K562 (cell line): ENCODE measurements around the gene LRP1B. TPM values are rescaled to one million over a fixed set of nuclear protein-coding genes. Genes with fewer than 3 reads are reported as not detected.

Experiments
- ATAC-seq: fragments of 200-7000 bp; cut with Tn5 transposase; 3 replicates; pipeline ENCODE4 v1.9.1; 2020; ENCODE audit warnings: moderate library complexity
- BruUV-seq: library from RNA; stranded (reverse); fragments of 400-500 nt; replicated peaks from 2 replicates; lab custom pipeline; 2021; lab: Mats Ljungman, UMichigan
- CTCF ChIA-PET: fragments of 300-600 bp; formaldehyde crosslinking; extraction: SDS; loops from one replicate; lab custom pipeline; 2021; ENCODE audit warnings: low intra/inter-chr PET ratio; lab: Yijun Ruan, JAX
- POLR2A ChIA-PET: fragments of 300-600, 350-650 bp; sonication (Branson Sonifier 250); formaldehyde crosslinking; extraction: SDS; loops from one replicate; lab custom pipeline; 2021; ENCODE audit warnings: antibody characterized with exemption, inconsistent platforms; lab: Yijun Ruan, JAX
- DNase-seq, 4 experiments: peaks; one replicate each; pipeline versions ENCODE4 v3.0.0 to v3.0.0-alpha.2; 2011 to 2018; ENCODE audit warnings: low spot score in 3 of 4, mixed read lengths in 3 of 4; ENCODE audit errors: extremely low read depth in 1 of 4
- FAIRE-seq: peaks from 2 replicates; lab custom pipeline; 2011; peaks lifted over from hg19 to GRCh38; lab: Jason Lieb, UNC
- H2AFZ ChIP-seq: 2 replicates; pipeline ENCODE4 v1.6.0; 2011; ENCODE audit warnings: low read depth, low read length, control low read depth, inconsistent platforms
- H3K27ac ChIP-seq: fragments of 200-600 bp; 3 replicates; pipeline ENCODE4 v1.8.0; 2011; ENCODE audit warnings: low read depth, mild to moderate bottlenecking, control low read depth, inconsistent platforms, low read length, moderate library complexity, mixed read lengths; ENCODE audit errors: extremely low read depth
- H3K27me3 ChIP-seq, 2 experiments: fragments of 300-600 bp in 1 of 2; 2 replicates in 1 of 2; 3 replicates in 1 of 2; pipeline versions ENCODE4 v1.6.0 to v1.8.0; 2011; ENCODE audit warnings: inconsistent platforms in 2 of 2, low read length in 2 of 2, mild to moderate bottlenecking in 1 of 2, mixed read lengths in 1 of 2, moderate library complexity in 1 of 2; ENCODE audit not compliant: control insufficient read depth in 2 of 2, insufficient read depth in 2 of 2
- H3K36me3 ChIP-seq: fragments of 300-600 bp; 3 replicates; pipeline ENCODE4 v1.8.0; 2011; ENCODE audit warnings: mild to moderate bottlenecking, low read length, inconsistent platforms; ENCODE audit not compliant: control insufficient read depth, insufficient read depth
- H3K4me1 ChIP-seq, 2 experiments: fragments of 200-600 bp in 1 of 2; replicated peaks in 1 of 2; 2 replicates in 1 of 2; 3 replicates in 1 of 2; pipeline versions ENCODE4 v1.5.1 to v1.8.0; 2011; ENCODE audit warnings: inconsistent platforms in 2 of 2, low read length in 2 of 2, mild to moderate bottlenecking in 1 of 2, mixed read lengths in 1 of 2, moderate library complexity in 1 of 2; ENCODE audit not compliant: control insufficient read depth in 2 of 2, insufficient read depth in 2 of 2
- H3K4me2 ChIP-seq: 2 replicates; pipeline ENCODE4 v1.6.1; 2011; ENCODE audit warnings: low read length, control low read depth, inconsistent platforms, mixed read lengths; ENCODE audit not compliant: insufficient read depth
- H3K4me3 ChIP-seq: fragments of 200-600 bp; sonication (generic), shearing (Covaris generic); 2 replicates; pipeline ENCODE4 v1.5.1; 2016; ENCODE audit warnings: control low read depth, inconsistent platforms
- H3K79me2 ChIP-seq: fragments of 200-600 bp; 3 replicates; pipeline ENCODE4 v1.8.0; 2011; ENCODE audit warnings: low read length, inconsistent platforms; ENCODE audit not compliant: control insufficient read depth, insufficient read depth
- H3K9ac ChIP-seq, 2 experiments: 2 replicates each; pipeline versions ENCODE4 v1.6.0 to v1.6.1; 2011; ENCODE audit warnings: low read depth in 2 of 2, low read length in 2 of 2, control low read depth in 1 of 2, inconsistent platforms in 1 of 2, mild to moderate bottlenecking in 1 of 2, mixed read lengths in 1 of 2; ENCODE audit not compliant: insufficient read depth in 1 of 2
- H3K9me1 ChIP-seq: one replicate; pipeline ENCODE4 v1.6.0; 2011; ENCODE audit warnings: inconsistent platforms, mild to moderate bottlenecking, low read length, moderate library complexity; ENCODE audit not compliant: control insufficient read depth, insufficient read depth
- H3K9me3 ChIP-seq: replicated peaks from 2 replicates; pipeline ENCODE4 v1.5.1; 2011; ENCODE audit warnings: low read depth, low read length, inconsistent platforms; ENCODE audit not compliant: control insufficient read depth, insufficient read depth
- H4K20me1 ChIP-seq: replicated peaks from 2 replicates; pipeline ENCODE4 v1.6.1; 2011; ENCODE audit warnings: low read length, inconsistent platforms, mixed read lengths; ENCODE audit not compliant: control insufficient read depth, insufficient read depth
- BRD9 ChIP-seq: fragments of 450-650 bp; IDR thresholded peaks from 2 replicates; pipeline ENCODE4 v1.6.1; 2018; ENCODE audit warnings: low read depth; ENCODE audit not compliant: partially characterized antibody
- CBFA2T2 ChIP-seq: fragments of 450-650 bp; conservative IDR thresholded peaks from 2 replicates; pipeline ENCODE4 v1.6.1; 2017; ENCODE audit warnings: mild to moderate bottlenecking
- HDAC8 ChIP-seq: fragments of 450-650 bp; IDR thresholded peaks from 2 replicates; pipeline ENCODE4 v1.6.1; 2016; ENCODE audit warnings: mild to moderate bottlenecking, missing genetic modification characterization, moderate library complexity, missing compliant biosample characterization
- HDGF ChIP-seq: fragments of 450-650 bp; IDR thresholded peaks from 2 replicates; pipeline ENCODE4 v1.6.1; 2016
- WGBS: fragments of 100-300 bp; shearing (Covaris generic); methylation state at CpG from one replicate; pipeline ENCODE4 v1.1.6; 2016; ENCODE audit warnings: low coverage, mixed read lengths; ENCODE audit not compliant: insufficient coverage; ENCODE audit errors: missing lambda C conversion rate; 5-methylcytosine and 5-hydroxymethylcytosine counted together
- in situ Hi-C: fragments of 300-500 bp; cut with MboI; formaldehyde crosslinking; loops from 4 replicates; pipeline ENCODE4 v1.15.0; 2018; ENCODE audit warnings: inconsistent platforms, mixed read lengths
- intact Hi-C: fragments of 100-400 bp; cut with micrococcal nuclease; formaldehyde crosslinking; loops from 2 replicates; pipeline ENCODE4 v1.14.2; 2022
- polyA plus RNA-seq, 8 experiments: library from polyadenylated mRNA; depleted of rRNA in 4 of 8; stranded (reverse) in 5 of 8; unstranded in 3 of 8; fragments of >200 nt; fragmentation: Nextera tagmentation in 2 of 8; fragmentation: Illumina TruSeq in 1 of 8; extraction: Ambion mirVana in 2 of 8; extraction: Trizol in 1 of 8; gene quantifications; 2 replicates each; pipeline versions ENCODE4 v1.2.1 to v1.2.3, GENCODE V29; 2011 to 2014; ENCODE audit warnings: inconsistent platforms in 1 of 8, missing spikeins in 1 of 8
- total RNA-seq, 7 experiments: library from RNA; depleted of rRNA in 6 of 7; stranded (reverse); fragments of >200 nt in 6 of 7; fragmentation: Illumina TruSeq in 2 of 7; extraction: Trizol in 2 of 7; gene quantifications; 2 replicates each; pipeline versions ENCODE4 v1.2.1 to v1.2.3, GENCODE V29; 2011 to 2021; ENCODE audit warnings: low replicate concordance in 1 of 7
- TF ChIP-seq, protein P1 (sequence below): fragments of 450-650 bp; formaldehyde crosslinking; IDR thresholded peaks from 2 replicates; pipeline ENCODE4 v1.4.0; 2022; ENCODE audit warnings: missing genetic modification characterization
- TF ChIP-seq, protein P2 (sequence below): fragments of 200-800 bp; sonication (Bioruptor generic); IDR thresholded peaks from 2 replicates; pipeline ENCODE4 v1.6.1; 2016; ENCODE audit warnings: missing genetic modification characterization, missing compliant biosample characterization

LRP1B gene
- total and polyA plus RNA-seq, 9 of the 15 experiments (the other 6 are each of a cell fraction or from before 2014, with no cell fraction given), result not detected

DNA sequence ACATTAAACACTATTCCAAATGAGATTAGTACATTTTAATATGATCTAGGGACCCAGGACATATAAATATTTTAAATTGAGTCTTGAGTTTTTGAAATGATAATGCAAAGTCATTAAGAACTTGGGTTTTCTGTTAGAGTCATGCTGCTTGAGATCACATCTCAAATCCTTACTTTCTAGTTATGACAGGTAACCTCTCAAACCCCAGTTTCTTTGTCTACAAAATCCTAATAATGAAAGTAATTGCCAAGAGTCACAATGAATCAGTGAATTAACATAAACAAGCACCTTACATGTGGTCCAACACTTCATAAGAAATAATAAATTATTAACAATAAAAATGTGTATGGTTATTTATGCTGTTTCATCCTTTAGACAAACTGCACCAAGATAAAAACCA, 607.6 kb downstream of the LRP1B start (continued):
- TF ChIP-seq, protein P1, sequence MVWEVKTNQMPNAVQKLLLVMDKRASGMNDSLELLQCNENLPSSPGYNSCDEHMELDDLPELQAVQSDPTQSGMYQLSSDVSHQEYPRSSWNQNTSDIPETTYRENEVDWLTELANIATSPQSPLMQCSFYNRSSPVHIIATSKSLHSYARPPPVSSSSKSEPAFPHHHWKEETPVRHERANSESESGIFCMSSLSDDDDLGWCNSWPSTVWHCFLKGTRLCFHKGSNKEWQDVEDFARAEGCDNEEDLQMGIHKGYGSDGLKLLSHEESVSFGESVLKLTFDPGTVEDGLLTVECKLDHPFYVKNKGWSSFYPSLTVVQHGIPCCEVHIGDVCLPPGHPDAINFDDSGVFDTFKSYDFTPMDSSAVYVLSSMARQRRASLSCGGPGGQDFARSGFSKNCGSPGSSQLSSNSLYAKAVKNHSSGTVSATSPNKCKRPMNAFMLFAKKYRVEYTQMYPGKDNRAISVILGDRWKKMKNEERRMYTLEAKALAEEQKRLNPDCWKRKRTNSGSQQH, result no peak
- TF ChIP-seq CBFA2T2 (no peak), HDAC8 (tag) (no peak), BRD9 (no peak), HDGF (no peak)

DNA sequence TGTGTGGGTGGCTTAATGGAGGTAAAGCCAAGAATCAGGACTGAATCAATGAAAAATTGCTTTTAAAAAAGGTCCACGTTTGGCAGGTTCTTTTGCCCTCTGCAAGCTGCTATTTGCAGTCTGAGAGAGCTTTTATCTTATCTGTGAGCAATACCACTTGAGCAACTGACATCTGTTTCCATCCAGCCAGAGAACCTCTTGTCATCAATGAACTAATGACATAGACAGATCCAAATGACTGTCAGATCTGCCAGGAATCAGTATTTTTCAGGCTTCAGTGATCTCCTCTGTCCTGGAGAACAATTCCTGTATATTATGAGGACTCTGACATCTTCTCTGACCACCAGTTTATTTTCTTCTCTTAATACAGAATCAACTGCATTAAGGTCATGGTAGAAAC, 608.1 kb downstream of the LRP1B start:
- in situ Hi-C loops, result no loop called here

More for the DNA sequence above, 608.1 kb downstream of the LRP1B start:
- FAIRE-seq (no peak), ATAC-seq (no peak), DNase-seq (no peak)
- no peak overlapping the region for H3K9ac ChIP-seq
- no TSS peak for BruUV-seq
- no peak overlapping the region for H2AFZ ChIP-seq
- H3K9me3 ChIP-seq, result no peaks in the 10 kb centered on the region
- no peak overlapping the region for H3K27ac ChIP-seq
- H4K20me1 ChIP-seq, result no peaks in the 10 kb centered on the region
- intact Hi-C loops, result no loop called here
- no peaks in the 10 kb centered on the region for H3K36me3 ChIP-seq
- no peaks in the 10 kb centered on the region for H3K27me3 ChIP-seq
- H3K4me1 ChIP-seq, result no peaks in the 10 kb centered on the region
- H3K9me1 ChIP-seq, result no peaks in the 10 kb centered on the region
- no peaks in the 10 kb centered on the region for H3K79me2 ChIP-seq
- POLR2A ChIA-PET, result no interaction called here
- TF ChIP-seq, protein P2, sequence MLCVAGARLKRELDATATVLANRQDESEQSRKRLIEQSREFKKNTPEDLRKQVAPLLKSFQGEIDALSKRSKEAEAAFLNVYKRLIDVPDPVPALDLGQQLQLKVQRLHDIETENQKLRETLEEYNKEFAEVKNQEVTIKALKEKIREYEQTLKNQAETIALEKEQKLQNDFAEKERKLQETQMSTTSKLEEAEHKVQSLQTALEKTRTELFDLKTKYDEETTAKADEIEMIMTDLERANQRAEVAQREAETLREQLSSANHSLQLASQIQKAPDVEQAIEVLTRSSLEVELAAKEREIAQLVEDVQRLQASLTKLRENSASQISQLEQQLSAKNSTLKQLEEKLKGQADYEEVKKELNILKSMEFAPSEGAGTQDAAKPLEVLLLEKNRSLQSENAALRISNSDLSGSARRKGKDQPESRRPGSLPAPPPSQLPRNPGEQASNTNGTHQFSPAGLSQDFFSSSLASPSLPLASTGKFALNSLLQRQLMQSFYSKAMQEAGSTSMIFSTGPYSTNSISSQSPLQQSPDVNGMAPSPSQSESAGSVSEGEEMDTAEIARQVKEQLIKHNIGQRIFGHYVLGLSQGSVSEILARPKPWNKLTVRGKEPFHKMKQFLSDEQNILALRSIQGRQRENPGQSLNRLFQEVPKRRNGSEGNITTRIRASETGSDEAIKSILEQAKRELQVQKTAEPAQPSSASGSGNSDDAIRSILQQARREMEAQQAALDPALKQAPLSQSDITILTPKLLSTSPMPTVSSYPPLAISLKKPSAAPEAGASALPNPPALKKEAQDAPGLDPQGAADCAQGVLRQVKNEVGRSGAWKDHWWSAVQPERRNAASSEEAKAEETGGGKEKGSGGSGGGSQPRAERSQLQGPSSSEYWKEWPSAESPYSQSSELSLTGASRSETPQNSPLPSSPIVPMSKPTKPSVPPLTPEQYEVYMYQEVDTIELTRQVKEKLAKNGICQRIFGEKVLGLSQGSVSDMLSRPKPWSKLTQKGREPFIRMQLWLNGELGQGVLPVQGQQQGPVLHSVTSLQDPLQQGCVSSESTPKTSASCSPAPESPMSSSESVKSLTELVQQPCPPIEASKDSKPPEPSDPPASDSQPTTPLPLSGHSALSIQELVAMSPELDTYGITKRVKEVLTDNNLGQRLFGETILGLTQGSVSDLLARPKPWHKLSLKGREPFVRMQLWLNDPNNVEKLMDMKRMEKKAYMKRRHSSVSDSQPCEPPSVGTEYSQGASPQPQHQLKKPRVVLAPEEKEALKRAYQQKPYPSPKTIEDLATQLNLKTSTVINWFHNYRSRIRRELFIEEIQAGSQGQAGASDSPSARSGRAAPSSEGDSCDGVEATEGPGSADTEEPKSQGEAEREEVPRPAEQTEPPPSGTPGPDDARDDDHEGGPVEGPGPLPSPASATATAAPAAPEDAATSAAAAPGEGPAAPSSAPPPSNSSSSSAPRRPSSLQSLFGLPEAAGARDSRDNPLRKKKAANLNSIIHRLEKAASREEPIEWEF, result no peak
- H3K4me3 ChIP-seq, result no peak overlapping the region
- CTCF ChIA-PET, result no interaction called here
- H3K4me2 ChIP-seq, result no peak overlapping the region
- 0% methylated on average over 1 of the region's 1 CpG for WGBS
